Liver (tissue), 9 donors: Measurements from ENCODE around the gene CLDN25. TPM values are rescaled to one million over a fixed set of nuclear protein-coding genes. Genes with fewer than 3 reads are reported as not detected.
A peak's percentile ranks its signal among the peaks of the same experiment; 100 is the strongest.

ENCODE experiments used
- DNase-seq: peaks from one replicate; pipeline ENCODE4 v3.0.0-alpha.2; 2017; ENCODE audit warnings: low spot score
- H3K27ac ChIP-seq, 2 donors: one replicate each; pipeline ENCODE4 v1.7.0; 2013; ENCODE audit warnings: inconsistent platforms in 2 of 2, low read length in 2 of 2, control low read depth in 1 of 2, low read depth in 1 of 2, mild to moderate bottlenecking in 1 of 2
- H3K27me3 ChIP-seq, 4 donors: one replicate each; pipeline versions ENCODE4 v1.6.1 to v1.7.0; 2013; ENCODE audit warnings: low read length in 3 of 4, inconsistent platforms in 1 of 4, mild to moderate bottlenecking in 1 of 4, moderate library complexity in 1 of 4; ENCODE audit not compliant: control insufficient read depth in 4 of 4, insufficient read depth in 4 of 4
- H3K36me3 ChIP-seq, 4 donors: one replicate each; pipeline versions ENCODE4 v1.6.1 to v1.7.0; 2013; ENCODE audit warnings: low read length in 3 of 4, mild to moderate bottlenecking in 3 of 4, low read depth in 1 of 4, moderate library complexity in 1 of 4; ENCODE audit not compliant: control insufficient read depth in 4 of 4, insufficient read depth in 3 of 4
- H3K4me1 ChIP-seq, 4 donors: one replicate each; pipeline versions ENCODE4 v1.6.1 to v1.7.0; 2013; ENCODE audit warnings: low read length in 3 of 4, mild to moderate bottlenecking in 3 of 4, moderate library complexity in 1 of 4; ENCODE audit not compliant: control insufficient read depth in 4 of 4, insufficient read depth in 4 of 4
- H3K4me3 ChIP-seq, 3 donors: one replicate each; pipeline versions ENCODE4 v1.6.1 to v1.7.0; 2013; ENCODE audit warnings: low read length in 3 of 3, control low read depth in 1 of 3, low read depth in 1 of 3, mild to moderate bottlenecking in 1 of 3
- H3K9ac ChIP-seq, 2 donors: one replicate each; pipeline ENCODE4 v1.7.0; 2013; ENCODE audit warnings: low read length in 2 of 2, mild to moderate bottlenecking in 2 of 2, moderate library complexity in 2 of 2, control low read depth in 1 of 2, low read depth in 1 of 2
- H3K9me3 ChIP-seq, 4 donors: one replicate each; pipeline versions ENCODE4 v1.6.1 to v1.7.0; 2013; ENCODE audit warnings: low read length in 3 of 4; ENCODE audit not compliant: control insufficient read depth in 4 of 4
- CTCF ChIP-seq: fragments of 150-350 bp; IDR thresholded peaks from 2 replicates; pipeline ENCODE4 v1.5.1; 2017; ENCODE audit warnings: improper control_type of control experiment, low read depth, low read length; ENCODE audit not compliant: missing input control
- EGR1 ChIP-seq, 2 donors: IDR thresholded peaks; 2 replicates each; pipeline ENCODE4 v1.6.1; 2016 to 2018; ENCODE audit warnings: antibody characterized with exemption in 2 of 2, low read depth in 2 of 2
- FOXA1 ChIP-seq: IDR thresholded peaks from 2 replicates; pipeline ENCODE4 v1.6.1; 2016; ENCODE audit warnings: antibody characterized with exemption
- FOXA2 ChIP-seq: IDR thresholded peaks from 2 replicates; pipeline ENCODE4 v1.6.1; 2016; ENCODE audit warnings: antibody characterized with exemption
- GABPA ChIP-seq, 2 donors: IDR thresholded peaks in 1 of 2; conservative IDR thresholded peaks in 1 of 2; 2 replicates each; pipeline ENCODE4 v1.6.1; 2016; ENCODE audit warnings: antibody characterized with exemption in 2 of 2, mild to moderate bottlenecking in 1 of 2, moderate library complexity in 1 of 2
- HNF4A ChIP-seq, 2 donors: conservative IDR thresholded peaks; 2 replicates each; pipeline ENCODE4 v1.6.1; 2016; ENCODE audit warnings: antibody characterized with exemption in 2 of 2, mild to moderate bottlenecking in 2 of 2
- HNF4G ChIP-seq: IDR thresholded peaks from 2 replicates; pipeline ENCODE4 v1.6.1; 2016; ENCODE audit warnings: antibody characterized with exemption
- JUND ChIP-seq, 2 donors: IDR thresholded peaks; 2 replicates each; pipeline ENCODE4 v1.6.1; 2016; ENCODE audit warnings: antibody characterized with exemption in 2 of 2
- MAX ChIP-seq: IDR thresholded peaks from 2 replicates; pipeline ENCODE4 v1.6.1; 2016; ENCODE audit warnings: antibody characterized with exemption
- NR2F2 ChIP-seq: IDR thresholded peaks from 2 replicates; pipeline ENCODE4 v1.6.1; 2016; ENCODE audit warnings: antibody characterized with exemption
- RAD21 ChIP-seq, 2 donors: IDR thresholded peaks; 2 replicates each; pipeline ENCODE4 v1.6.1; 2016; ENCODE audit warnings: antibody characterized with exemption in 2 of 2, mild to moderate bottlenecking in 2 of 2
- RXRA ChIP-seq, 2 donors: IDR thresholded peaks; 2 replicates each; pipeline ENCODE4 v1.6.1; 2017 to 2018; ENCODE audit warnings: antibody characterized with exemption in 2 of 2, mild to moderate bottlenecking in 1 of 2
- SP1 ChIP-seq: IDR thresholded peaks from 2 replicates; pipeline ENCODE4 v1.6.1; 2018; ENCODE audit warnings: antibody characterized with exemption, mild to moderate bottlenecking
- TAF1 ChIP-seq: conservative IDR thresholded peaks from 2 replicates; pipeline ENCODE4 v1.6.1; 2016; ENCODE audit warnings: antibody characterized with exemption, mild to moderate bottlenecking
- YY1 ChIP-seq: IDR thresholded peaks from 2 replicates; pipeline ENCODE4 v1.6.1; 2016; ENCODE audit warnings: antibody characterized with exemption, mild to moderate bottlenecking
- ZBTB33 ChIP-seq: IDR thresholded peaks from 2 replicates; pipeline ENCODE4 v1.6.1; 2016; ENCODE audit warnings: antibody characterized with exemption
- WGBS: extraction: QIAGEN DNeasy Blood & Tissue Kit; methylation state at CpG from one replicate; pipeline ENCODE4 v1.1.7; 2013; 5-methylcytosine and 5-hydroxymethylcytosine counted together
- polyA plus RNA-seq, 2 donors: library from polyadenylated mRNA; stranded (reverse) in 1 of 2; unstranded in 1 of 2; fragments of 200-250 nt in 1 of 2; fragments of >200 nt in 1 of 2; fragmentation: Nextera tagmentation in 1 of 2; extraction: Ambion mirVana in 1 of 2; gene quantifications; one replicate each; pipeline versions ENCODE4 v1.2.1 to v1.2.3, GENCODE V29; 2013 to 2015
- total RNA-seq, 2 donors: library from RNA; depleted of rRNA; stranded (reverse); fragments of >200 nt; gene quantifications; one replicate each; pipeline ENCODE4 v1.2.3, GENCODE V29; 2014
- TF ChIP-seq, protein P1 (sequence below): IDR thresholded peaks from 2 replicates; pipeline ENCODE4 v1.6.1; 2016; ENCODE audit warnings: antibody characterized with exemption, mild to moderate bottlenecking
- TF ChIP-seq, protein P2 (sequence below): IDR thresholded peaks from 2 replicates; pipeline ENCODE4 v1.6.1; 2016; ENCODE audit warnings: antibody characterized with exemption
- donor health status: healthy.
- donor health status: healthy.
- donor health status: healthy.
- donor health status: healthy.
- donor health status: healthy.

The CLDN25 gene
- total and polyA plus RNA-seq, 4 donors, result not detected

DNA sequence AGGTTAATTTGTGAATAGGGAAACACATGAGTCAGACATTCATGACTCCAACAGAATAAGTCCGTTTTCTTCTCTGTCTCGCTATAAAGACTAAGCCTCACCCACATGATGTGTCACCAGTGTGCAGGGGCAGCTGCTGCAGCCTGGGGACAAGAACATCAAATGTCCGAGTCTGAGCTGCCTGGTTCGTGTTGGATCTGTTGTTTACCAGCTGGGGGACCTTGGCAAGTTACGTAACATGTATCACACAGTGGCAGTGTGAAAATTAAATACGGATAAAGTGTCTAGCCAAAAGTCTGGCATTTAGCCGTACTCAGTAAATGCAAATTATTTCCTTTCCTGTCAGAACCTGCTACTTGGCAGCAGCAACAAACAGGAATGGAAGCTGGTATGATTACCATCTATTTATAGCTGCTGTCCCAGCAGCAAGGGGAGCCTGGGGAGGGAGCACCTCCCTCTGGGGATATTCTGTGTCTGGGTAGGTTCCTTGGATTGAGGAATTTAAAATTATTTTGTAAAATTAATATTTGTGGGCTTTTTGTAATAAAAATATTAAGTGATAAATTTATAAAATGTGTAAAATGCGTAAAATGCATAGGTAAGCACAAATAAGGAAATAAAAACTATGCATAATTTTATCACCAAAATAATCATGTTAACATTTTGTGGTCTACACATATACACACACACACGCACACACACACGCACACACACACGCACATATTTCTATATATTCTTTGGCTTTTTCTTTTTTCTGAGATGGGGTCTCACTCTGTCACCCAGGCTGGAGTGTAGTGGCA lies 1.3 kb upstream of the CLDN25 start:
- H3K36me3 ChIP-seq, result no peaks in the 10 kb centered on the region
- H3K4me3 ChIP-seq, result no peak overlapping the region
- no peak overlapping the region for H3K9ac ChIP-seq
- H3K27me3 ChIP-seq, result no peaks in the 10 kb centered on the region
- H3K4me1 ChIP-seq, result peaks cover 2 to 21% (median 11%) of the 10 kb centered on the region in 4 donors
- TF ChIP-seq HNF4A (conservative IDR thresholded peaks at IDR 0.05) (peak; percentile 47 to 71), EGR1 (IDR thresholded peaks at IDR 0.05; ENCODE audit: low read depth in 2 of 2) (no peak), MAX (peak; percentile 26), CTCF (no peak), YY1 (peak; percentile 62), RAD21 (IDR thresholded peaks at IDR 0.05) (no peak), FOXA1 (no peak), ZBTB33 (peak; percentile 44), NR2F2 (no peak), GABPA (IDR thresholded peaks at IDR 0.05 in 1 of 2, conservative IDR thresholded peaks at IDR 0.05 in 1 of 2) (no peak), TAF1 (no peak), SP1 (peak; percentile 51), JUND (IDR thresholded peaks at IDR 0.05) (no peak), RXRA (IDR thresholded peaks at IDR 0.05) (peak in 1 of 2 donors; percentile 48), FOXA2 (peak; percentile 72), HNF4G (no peak)
- TF ChIP-seq, protein P1, sequence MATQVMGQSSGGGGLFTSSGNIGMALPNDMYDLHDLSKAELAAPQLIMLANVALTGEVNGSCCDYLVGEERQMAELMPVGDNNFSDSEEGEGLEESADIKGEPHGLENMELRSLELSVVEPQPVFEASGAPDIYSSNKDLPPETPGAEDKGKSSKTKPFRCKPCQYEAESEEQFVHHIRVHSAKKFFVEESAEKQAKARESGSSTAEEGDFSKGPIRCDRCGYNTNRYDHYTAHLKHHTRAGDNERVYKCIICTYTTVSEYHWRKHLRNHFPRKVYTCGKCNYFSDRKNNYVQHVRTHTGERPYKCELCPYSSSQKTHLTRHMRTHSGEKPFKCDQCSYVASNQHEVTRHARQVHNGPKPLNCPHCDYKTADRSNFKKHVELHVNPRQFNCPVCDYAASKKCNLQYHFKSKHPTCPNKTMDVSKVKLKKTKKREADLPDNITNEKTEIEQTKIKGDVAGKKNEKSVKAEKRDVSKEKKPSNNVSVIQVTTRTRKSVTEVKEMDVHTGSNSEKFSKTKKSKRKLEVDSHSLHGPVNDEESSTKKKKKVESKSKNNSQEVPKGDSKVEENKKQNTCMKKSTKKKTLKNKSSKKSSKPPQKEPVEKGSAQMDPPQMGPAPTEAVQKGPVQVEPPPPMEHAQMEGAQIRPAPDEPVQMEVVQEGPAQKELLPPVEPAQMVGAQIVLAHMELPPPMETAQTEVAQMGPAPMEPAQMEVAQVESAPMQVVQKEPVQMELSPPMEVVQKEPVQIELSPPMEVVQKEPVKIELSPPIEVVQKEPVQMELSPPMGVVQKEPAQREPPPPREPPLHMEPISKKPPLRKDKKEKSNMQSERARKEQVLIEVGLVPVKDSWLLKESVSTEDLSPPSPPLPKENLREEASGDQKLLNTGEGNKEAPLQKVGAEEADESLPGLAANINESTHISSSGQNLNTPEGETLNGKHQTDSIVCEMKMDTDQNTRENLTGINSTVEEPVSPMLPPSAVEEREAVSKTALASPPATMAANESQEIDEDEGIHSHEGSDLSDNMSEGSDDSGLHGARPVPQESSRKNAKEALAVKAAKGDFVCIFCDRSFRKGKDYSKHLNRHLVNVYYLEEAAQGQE, result no peak
- TF ChIP-seq, protein P2, sequence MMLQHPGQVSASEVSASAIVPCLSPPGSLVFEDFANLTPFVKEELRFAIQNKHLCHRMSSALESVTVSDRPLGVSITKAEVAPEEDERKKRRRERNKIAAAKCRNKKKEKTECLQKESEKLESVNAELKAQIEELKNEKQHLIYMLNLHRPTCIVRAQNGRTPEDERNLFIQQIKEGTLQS, result no peak
- DNase-seq, result no peak
- 38% methylated on average over 11 of the region's 11 CpGs for WGBS
- H3K27ac ChIP-seq, result peak overlapping the region; percentile 65 to 66
- no peaks in the 10 kb centered on the region for H3K9me3 ChIP-seq
